Measurements from ENCODE around the gene ISCA2.

DNA sequence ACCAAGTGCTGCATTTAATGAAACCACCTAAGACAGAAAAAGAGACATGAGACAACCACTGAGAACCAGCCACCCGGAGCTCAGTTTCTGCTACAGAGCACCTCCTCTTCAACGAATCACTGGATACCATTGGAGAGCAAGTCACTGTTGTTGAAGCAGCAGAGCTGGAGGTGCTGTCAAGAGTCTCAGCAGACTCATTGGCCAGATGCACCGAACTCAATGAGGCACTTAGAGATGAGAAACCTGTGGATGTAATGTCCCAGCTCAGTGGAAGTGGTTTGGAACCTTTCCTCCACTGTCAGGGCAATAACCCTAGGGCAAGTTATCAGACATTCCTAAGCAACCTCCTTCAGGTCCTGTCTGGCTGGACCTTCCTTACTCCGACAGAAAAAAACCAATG lies 13.5 kb upstream of the ISCA2 start:
- TF ChIP-seq POLR2A (IDR thresholded peaks at IDR 0.05; ENCODE audit: low read depth, low read length), result no peak
- no peak for TF ChIP-seq POLR2AphosphoS5 (IDR thresholded peaks at IDR 0.05; ENCODE audit: low read depth, low read length)
- no peak for TF ChIP-seq TAF1 (IDR thresholded peaks at IDR 0.05; ENCODE audit: low read depth, low read length)
